ENCODE data around the gene FGF1. TPM values are rescaled to one million over a fixed set of nuclear protein-coding genes. Genes with fewer than 3 reads are reported as not detected.

Gene FGF1
- total RNA-seq, 4 donors from 2014 or later, result 0.38 to 5.4 (median 0.65) TPM

GRCh38 chr5:142700566-142700965 is 14.7 kb upstream of the FGF1 start:
- WGBS, 2 donors, result 89 to 91% methylated on average over 7 of the region's 7 CpGs
- peak in 1 of 2 donors; percentile 36 for DNase-seq (ENCODE audit: low spot score in 2 of 2)
- no peak overlapping the region for H3K4me3 ChIP-seq (ENCODE audit: low read depth, poor library complexity, severe bottlenecking)
- no peak for TF ChIP-seq CTCF (IDR thresholded peaks at IDR 0.05)
- no peak for TF ChIP-seq POLR2A (IDR thresholded peaks at IDR 0.05)
- intact Hi-C loops (cut with DNase I; ENCODE audit: low total_unique reads), result no loop called here

- TF ChIP-seq POLR2A (IDR thresholded peaks at IDR 0.05), result no peak
- peak in 1 of 3 donors; percentile 82 for TF ChIP-seq CTCF (IDR thresholded peaks at IDR 0.05)
- peak; percentile 84 to 98 for DNase-seq (ENCODE audit: low spot score in 2 of 2)
- WGBS, 2 donors, result 0 to 4% methylated on average over 3 of the region's 3 CpGs
- intact Hi-C loops (cut with DNase I; ENCODE audit: low total_unique reads), result loop anchor here (5.0 kb wide), 1 partner anchor 47 kb away; no protein-coding TSS in a partner anchor
- H3K4me3 ChIP-seq (ENCODE audit: low read depth, poor library complexity, severe bottlenecking), result no peak overlapping the region
Observed at GRCh38 chr5:142699184-142699720, 13.4 kb upstream of the FGF1 start.

DNA sequence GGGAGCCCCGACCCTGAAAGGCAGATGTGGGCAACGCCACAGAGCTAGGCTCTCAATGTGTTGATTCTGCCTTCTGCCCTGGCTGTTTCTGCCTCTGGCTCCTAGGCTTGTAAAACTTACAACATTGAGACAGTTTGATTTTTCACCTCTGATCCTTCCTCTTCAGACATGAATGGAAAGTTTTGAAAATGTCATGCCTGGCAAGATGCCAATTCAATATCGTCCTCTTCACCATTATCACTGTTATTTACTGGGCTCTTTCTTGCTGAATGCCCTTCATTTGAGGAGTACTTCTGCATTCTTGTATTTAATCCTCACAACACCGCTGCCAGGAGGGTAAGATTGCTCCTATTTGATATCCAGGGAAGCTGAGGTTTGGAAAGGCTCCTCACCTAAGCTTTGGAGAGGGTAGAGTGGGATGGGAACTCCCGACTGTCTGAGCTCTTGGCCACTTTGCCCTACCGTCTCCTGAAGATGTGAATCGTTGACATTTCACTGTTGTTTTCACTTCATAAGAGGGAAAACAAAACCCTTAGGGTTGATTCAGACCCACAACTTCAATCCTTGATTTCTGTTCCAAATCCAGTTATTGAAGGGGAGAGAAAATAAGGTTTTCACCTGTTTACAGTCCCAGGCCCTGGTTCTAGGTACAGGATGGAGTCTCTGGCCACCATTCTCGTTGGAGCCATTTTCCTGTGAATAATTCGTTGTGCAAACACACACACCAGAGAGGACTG is 12.7 kb upstream of the FGF1 start:
- TF ChIP-seq CTCF (IDR thresholded peaks at IDR 0.05), result no peak
- TF ChIP-seq POLR2A (IDR thresholded peaks at IDR 0.05), result no peak
- no peak overlapping the region for H3K4me3 ChIP-seq (ENCODE audit: low read depth, poor library complexity, severe bottlenecking)
- peak in 1 of 2 donors; percentile 36 for DNase-seq (ENCODE audit: low spot score in 2 of 2)
- intact Hi-C loops (cut with DNase I; ENCODE audit: low total_unique reads), result loop anchor here (5.0 kb wide), 1 partner anchor 46 kb away; no protein-coding TSS in a partner anchor
- 53 to 59% methylated on average over 9 of the region's 9 CpGs for WGBS, 2 donors

GRCh38 chr5:142697356-142698255 is 11.7 kb upstream of the FGF1 start:
- no peak overlapping the region for H3K4me3 ChIP-seq (ENCODE audit: low read depth, poor library complexity, severe bottlenecking)
- intact Hi-C loops (cut with DNase I; ENCODE audit: low total_unique reads), result loop anchor here (5.0 kb wide), 1 partner anchor 45 kb away; no protein-coding TSS in a partner anchor
- DNase-seq (ENCODE audit: low spot score in 2 of 2), result peak in 1 of 2 donors; percentile 30
- no peak for TF ChIP-seq POLR2A (IDR thresholded peaks at IDR 0.05)
- TF ChIP-seq CTCF (IDR thresholded peaks at IDR 0.05), result no peak
- WGBS, 2 donors, result 52 to 58% methylated on average over 8 of the region's 8 CpGs

DNA sequence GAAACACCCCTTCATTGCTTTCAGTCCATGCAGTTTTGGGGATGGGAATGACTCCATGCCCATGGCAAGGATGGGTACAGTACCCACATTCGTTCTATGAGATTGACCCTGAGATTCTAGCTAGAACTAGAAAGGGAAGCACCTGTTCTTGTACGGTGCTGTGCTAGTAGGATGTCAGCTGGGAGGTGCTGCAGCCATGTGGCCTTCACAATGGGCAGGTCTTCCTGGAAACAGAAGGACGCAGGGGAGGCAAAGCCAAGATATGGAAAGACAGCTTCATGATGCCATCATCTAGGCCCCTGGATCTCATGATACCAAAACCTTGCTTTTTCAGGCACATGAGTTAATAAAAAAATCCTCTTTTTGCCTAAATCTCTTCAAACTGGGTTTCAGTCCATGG is 10.5 kb upstream of the FGF1 start:
- no peak overlapping the region for H3K4me3 ChIP-seq (ENCODE audit: low read depth, poor library complexity, severe bottlenecking)
- 82 to 85% methylated on average over 3 of the region's 3 CpGs for WGBS, 2 donors
- intact Hi-C loops (cut with DNase I; ENCODE audit: low total_unique reads), result loop anchor here (5.0 kb wide), 1 partner anchor 44 kb away; no protein-coding TSS in a partner anchor

More for the DNA sequence above, 10.5 kb upstream of the FGF1 start:
- DNase-seq (ENCODE audit: low spot score in 2 of 2), result no peak
- TF ChIP-seq POLR2A (IDR thresholded peaks at IDR 0.05), result no peak
- TF ChIP-seq CTCF (IDR thresholded peaks at IDR 0.05), result no peak
